ENCODE results near the gene SCO2.
A peak's percentile ranks its signal among the peaks of the same experiment; 100 is the strongest.

The SCO2 gene

GRCh38 chr22:50504369-50505211, 20.8 kb downstream of the SCO2 start:
- Mint-ChIP-seq H3K27me3 (ENCODE audit: low read depth) (no peaks in the 10 kb centered on the region), H3K4me1 (peaks cover 11% of the 10 kb centered on the region)
- TF ChIP-seq, protein P1, sequence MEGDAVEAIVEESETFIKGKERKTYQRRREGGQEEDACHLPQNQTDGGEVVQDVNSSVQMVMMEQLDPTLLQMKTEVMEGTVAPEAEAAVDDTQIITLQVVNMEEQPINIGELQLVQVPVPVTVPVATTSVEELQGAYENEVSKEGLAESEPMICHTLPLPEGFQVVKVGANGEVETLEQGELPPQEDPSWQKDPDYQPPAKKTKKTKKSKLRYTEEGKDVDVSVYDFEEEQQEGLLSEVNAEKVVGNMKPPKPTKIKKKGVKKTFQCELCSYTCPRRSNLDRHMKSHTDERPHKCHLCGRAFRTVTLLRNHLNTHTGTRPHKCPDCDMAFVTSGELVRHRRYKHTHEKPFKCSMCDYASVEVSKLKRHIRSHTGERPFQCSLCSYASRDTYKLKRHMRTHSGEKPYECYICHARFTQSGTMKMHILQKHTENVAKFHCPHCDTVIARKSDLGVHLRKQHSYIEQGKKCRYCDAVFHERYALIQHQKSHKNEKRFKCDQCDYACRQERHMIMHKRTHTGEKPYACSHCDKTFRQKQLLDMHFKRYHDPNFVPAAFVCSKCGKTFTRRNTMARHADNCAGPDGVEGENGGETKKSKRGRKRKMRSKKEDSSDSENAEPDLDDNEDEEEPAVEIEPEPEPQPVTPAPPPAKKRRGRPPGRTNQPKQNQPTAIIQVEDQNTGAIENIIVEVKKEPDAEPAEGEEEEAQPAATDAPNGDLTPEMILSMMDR (IDR thresholded peaks at IDR 0.05; ENCODE audit: unreplicated experiment in 3 of 3) = no peak

DNA sequence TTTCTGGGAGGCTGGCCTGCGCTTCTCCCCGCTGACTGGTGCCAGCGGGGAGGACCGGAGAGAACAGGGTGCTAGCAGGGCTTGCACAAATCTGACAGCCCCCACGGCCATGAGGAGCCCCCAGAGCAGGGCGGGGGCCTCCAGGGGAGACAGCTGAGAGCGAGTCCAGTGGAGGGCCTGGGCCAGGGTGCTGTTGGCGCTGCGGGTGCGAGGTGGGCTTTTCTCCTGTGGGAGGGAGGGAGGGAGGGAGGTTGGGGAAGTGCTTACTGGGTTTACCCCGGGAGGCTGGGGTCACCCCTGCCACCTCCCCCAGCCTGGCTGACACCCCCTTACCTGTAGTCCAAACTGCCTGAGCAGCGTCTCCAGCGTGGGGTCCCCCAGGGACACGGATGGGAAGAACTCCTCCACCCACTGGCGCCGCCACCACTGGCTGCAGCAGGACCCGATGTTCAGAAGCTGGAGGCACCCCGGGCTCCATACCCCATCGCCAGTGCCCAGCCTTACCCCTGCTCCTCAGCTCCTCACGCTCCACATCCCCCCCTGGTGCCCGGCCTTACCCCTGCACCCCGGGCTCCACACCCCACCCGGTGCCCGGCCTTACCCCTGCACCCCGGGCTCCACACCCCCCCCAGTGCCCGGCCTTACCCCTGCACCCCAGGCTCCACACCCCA, 21.8 kb downstream of the SCO2 start:
- H3K27ac Mint-ChIP-seq = no peak overlapping the region
- TF ChIP-seq, protein P1 (IDR thresholded peaks at IDR 0.05; ENCODE audit: unreplicated experiment in 3 of 3) = no peak
- H3K27me3 Mint-ChIP-seq (ENCODE audit: low read depth) = no peaks in the 10 kb centered on the region
- no peaks in the 10 kb centered on the region for H3K9me3 Mint-ChIP-seq
- H3K4me3 Mint-ChIP-seq = no peak overlapping the region
- no peaks in the 10 kb centered on the region for H3K36me3 Mint-ChIP-seq (ENCODE audit: low read depth)
- peaks cover 1% of the 10 kb centered on the region for H3K4me1 Mint-ChIP-seq

More at GRCh38 chr22:50504369-50505211, 20.8 kb downstream of the SCO2 start:
- H3K27ac Mint-ChIP-seq = no peak overlapping the region
- H3K36me3 Mint-ChIP-seq (ENCODE audit: low read depth) = no peaks in the 10 kb centered on the region
- H3K9me3 Mint-ChIP-seq = no peaks in the 10 kb centered on the region
- H3K4me3 Mint-ChIP-seq = no peak overlapping the region

GRCh38 chr22:50502628-50503474, 22.5 kb downstream of the SCO2 start:
- TF ChIP-seq, protein P1 (IDR thresholded peaks at IDR 0.05; ENCODE audit: unreplicated experiment in 3 of 3) = no peak
- Mint-ChIP-seq H3K4me3 (no peak overlapping the region), H3K4me1 (no peaks in the 10 kb centered on the region), H3K9me3 (no peaks in the 10 kb centered on the region), H3K27ac (no peak overlapping the region), H3K27me3 (ENCODE audit: low read depth) (peaks cover 5% of the 10 kb centered on the region), H3K36me3 (ENCODE audit: low read depth) (no peaks in the 10 kb centered on the region)

GRCh38 chr22:50502096-50502495, 23.3 kb downstream of the SCO2 start:
- Mint-ChIP-seq H3K27me3 (ENCODE audit: low read depth) (peaks cover 6% of the 10 kb centered on the region), H3K36me3 (ENCODE audit: low read depth) (no peaks in the 10 kb centered on the region), H3K9me3 (no peaks in the 10 kb centered on the region), H3K4me3 (peak overlapping the region in 2 of 3 experiments; percentile 38 to 66), H3K27ac (no peak overlapping the region), H3K4me1 (no peaks in the 10 kb centered on the region)
- TF ChIP-seq, protein P1 (IDR thresholded peaks at IDR 0.05; ENCODE audit: unreplicated experiment in 3 of 3) = no peak

- TF ChIP-seq, protein P1 (IDR thresholded peaks at IDR 0.05; ENCODE audit: unreplicated experiment in 3 of 3) = no peak
- Mint-ChIP-seq H3K9me3 (no peaks in the 10 kb centered on the region), H3K27ac (no peak overlapping the region), H3K36me3 (ENCODE audit: low read depth) (no peaks in the 10 kb centered on the region), H3K4me1 (no peaks in the 10 kb centered on the region), H3K27me3 (ENCODE audit: low read depth) (peaks cover 6% of the 10 kb centered on the region), H3K4me3 (peak overlapping the region in 1 of 3 experiments; percentile 65)
Observed at GRCh38 chr22:50500452-50500851, 24.9 kb downstream of the SCO2 start.

All from nephron (organoid).